ENCODE measurements around the gene TCERG1L.

The TCERG1L gene

GRCh38 chr10:131314799-131315198, 3.3 kb upstream of the TCERG1L start:
- no peak for DNase-seq

- DNase-seq, result no peak
These were observed 2.6 kb upstream of the TCERG1L start for GRCh38 chr10:131314148-131314547.

GRCh38 chr10:131313377-131313776, 1.9 kb upstream of the TCERG1L start:
- no peak for DNase-seq

- DNase-seq, result peak; percentile 27
These were observed 936 bp upstream of the TCERG1L start for GRCh38 chr10:131312478-131312836.

GRCh38 chr10:131311402-131311660, 190 bp downstream of the TCERG1L start:
- no peak for DNase-seq

GRCh38 chr10:131310551-131311401, 745 bp downstream of the TCERG1L start:
- no peak for DNase-seq

- no peak for DNase-seq
These were observed 1.4 kb downstream of the TCERG1L start for GRCh38 chr10:131310142-131310541.

GRCh38 chr10:131300508-131300907, 11.0 kb downstream of the TCERG1L start:
- no peak for DNase-seq

- DNase-seq, result no peak
These were observed 20.7 kb downstream of the TCERG1L start for GRCh38 chr10:131290781-131291180.

- DNase-seq, result no peak
These were observed 22.9 kb downstream of the TCERG1L start for GRCh38 chr10:131288648-131289047.

GRCh38 chr10:131282961-131283360, 28.6 kb downstream of the TCERG1L start:
- DNase-seq, result no peak

GRCh38 chr10:131280101-131280500, 31.4 kb downstream of the TCERG1L start:
- DNase-seq, result no peak

GRCh38 chr10:131279516-131279915, 32.0 kb downstream of the TCERG1L start:
- DNase-seq, result no peak

GRCh38 chr10:131277969-131278368, 33.6 kb downstream of the TCERG1L start:
- no peak for DNase-seq

- no peak for DNase-seq
These were observed 34.2 kb downstream of the TCERG1L start for GRCh38 chr10:131277278-131277677.

- DNase-seq, result no peak
These were observed 35.8 kb downstream of the TCERG1L start for GRCh38 chr10:131275691-131276090.

GRCh38 chr10:131274883-131275282, 36.6 kb downstream of the TCERG1L start:
- no peak for DNase-seq

GRCh38 chr10:131274133-131274880, 37.2 kb downstream of the TCERG1L start:
- DNase-seq, result no peak

- DNase-seq, result no peak
These were observed 38.0 kb downstream of the TCERG1L start for GRCh38 chr10:131273476-131273875.

- DNase-seq, result no peak
These were observed 38.5 kb downstream of the TCERG1L start for GRCh38 chr10:131272897-131273451.

- no peak for DNase-seq
These were observed 39.6 kb downstream of the TCERG1L start for GRCh38 chr10:131271966-131272365.

GRCh38 chr10:131271195-131271880, 40.2 kb downstream of the TCERG1L start:
- DNase-seq, result no peak

GRCh38 chr10:131270461-131271190, 40.9 kb downstream of the TCERG1L start:
- no peak for DNase-seq

All from NCI-H1092 (cell line).